CD4-positive, alpha-beta T cell treated with Interleukin-6 at 100 ng/mL for 8 hours (primary cell): ENCODE results near the gene AP1G1.
A peak's percentile ranks its signal among the peaks of the same experiment; 100 is the strongest.
"Not testable (repeated sequence)": the region's sequence is repeated elsewhere in the genome, so short reads cannot be mapped to it uniquely, and the experiment has no call there.

Source experiments
- DNase-seq: peaks from one replicate; pipeline ENCODE4 v3.0.0-alpha.2; 2020; ENCODE audit warnings: mixed read lengths, low spot score

Gene AP1G1

DNA sequence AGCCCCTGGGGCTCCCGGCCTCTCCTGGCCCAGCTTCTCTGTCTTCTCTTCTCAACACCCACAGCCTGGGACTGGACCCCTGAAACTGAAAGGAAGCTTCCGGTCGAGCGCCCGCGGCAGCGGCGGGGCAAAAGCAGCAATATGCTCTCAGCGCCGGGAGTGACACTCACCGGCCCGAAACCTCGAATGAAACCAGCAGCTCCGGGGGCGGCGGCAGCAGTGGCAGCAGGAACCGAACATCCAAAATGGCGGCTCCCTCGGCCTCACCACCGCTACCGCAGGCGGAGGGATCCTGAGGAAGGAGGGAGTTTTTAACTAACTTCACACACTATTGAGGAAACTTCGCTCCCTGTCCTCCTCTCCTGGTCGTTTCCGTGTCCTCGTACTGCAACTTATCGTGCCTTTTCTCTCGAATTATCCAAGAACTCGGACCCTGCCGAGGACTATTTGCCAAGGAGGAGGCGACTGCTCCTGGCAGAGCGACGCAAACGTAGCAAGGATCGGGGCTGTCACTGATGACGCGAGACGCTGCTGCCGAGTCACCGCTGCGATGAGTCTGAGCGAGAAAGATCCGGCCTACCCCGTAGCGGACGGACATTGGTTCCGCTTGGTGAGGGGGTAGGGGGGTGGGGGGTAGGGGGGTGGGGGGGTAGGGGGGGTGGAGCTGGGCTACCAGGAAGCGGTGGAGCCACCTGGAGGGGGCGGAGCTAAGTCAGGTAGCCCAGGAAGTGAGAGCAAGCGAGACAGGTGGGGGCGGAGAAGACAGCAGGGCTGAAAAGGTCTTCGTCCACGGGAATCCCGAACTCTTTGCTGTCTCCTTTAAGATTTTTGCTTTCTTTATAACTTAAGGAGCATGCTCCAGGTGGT is at the start of gene AP1G1:
Gene AP1G1, minus strand, starts transcription at position 242 of the 867 bp plus-strand sequence. CDS start 19,355 bp downstream, outside the sequence.
- peak; percentile 96 for DNase-seq

DNA sequence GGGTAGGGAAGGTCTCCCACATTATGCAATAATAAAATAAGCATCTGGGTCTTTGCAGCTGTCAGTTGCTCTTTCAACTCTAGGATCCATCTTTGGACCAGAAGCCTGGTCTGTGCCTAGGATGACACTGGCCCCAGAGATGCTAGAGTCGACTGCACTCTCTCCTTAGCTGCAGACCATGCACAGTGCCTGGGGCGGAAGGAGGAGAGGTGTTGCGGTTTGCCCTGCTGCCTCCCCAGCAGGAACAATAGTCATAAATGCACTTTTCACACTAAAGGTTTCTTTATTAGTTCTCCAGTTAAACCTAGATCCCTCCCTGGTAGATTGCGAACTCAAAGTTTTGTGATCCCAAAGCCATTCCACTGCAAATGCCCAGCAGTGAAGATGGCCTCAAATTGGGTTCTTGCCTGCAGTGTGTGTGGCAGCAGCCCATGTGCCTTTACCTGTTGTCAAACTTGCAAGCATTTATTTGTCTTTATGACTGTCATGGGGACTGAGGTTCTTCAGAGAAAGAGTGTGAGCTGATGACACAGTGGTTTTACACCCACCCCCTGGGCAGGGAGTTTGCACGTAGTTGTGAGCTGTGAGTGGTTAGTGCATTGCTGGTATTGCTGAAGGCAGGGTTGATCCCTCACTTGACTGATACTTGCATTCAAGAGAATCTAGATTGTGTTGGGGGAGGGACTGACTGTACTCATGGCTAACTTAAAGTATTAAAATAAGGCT is 47.5 kb upstream of the AP1G1 start:
- no peak for DNase-seq

DNA sequence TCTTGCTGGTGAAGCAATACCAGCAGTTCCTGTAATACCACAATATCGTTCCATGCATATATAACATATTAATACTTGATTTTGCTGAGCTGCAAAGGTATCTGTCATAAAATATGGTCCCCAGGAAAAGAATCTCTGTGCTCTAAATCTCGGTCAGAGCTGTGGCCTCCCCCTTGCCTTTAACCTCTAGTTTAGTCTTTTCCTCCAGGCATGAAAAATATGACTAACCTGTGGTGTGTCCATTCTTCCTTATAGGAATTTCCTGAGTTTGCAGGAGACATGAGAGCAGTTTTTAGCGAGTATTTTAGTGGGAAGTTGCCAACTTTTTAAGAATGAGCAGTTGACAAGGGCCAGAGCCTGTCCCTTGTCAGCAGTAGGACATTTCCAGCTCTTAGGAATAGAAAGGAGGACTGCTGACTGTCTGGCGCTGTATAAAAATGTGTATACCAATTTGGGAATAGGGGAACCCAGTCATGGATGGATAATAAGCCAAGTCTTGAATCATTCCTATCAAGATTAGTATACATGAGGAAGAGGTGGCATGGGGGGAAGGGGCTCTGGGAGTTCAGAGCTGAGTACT is 45.8 kb upstream of the AP1G1 start:
- no peak for DNase-seq

DNA sequence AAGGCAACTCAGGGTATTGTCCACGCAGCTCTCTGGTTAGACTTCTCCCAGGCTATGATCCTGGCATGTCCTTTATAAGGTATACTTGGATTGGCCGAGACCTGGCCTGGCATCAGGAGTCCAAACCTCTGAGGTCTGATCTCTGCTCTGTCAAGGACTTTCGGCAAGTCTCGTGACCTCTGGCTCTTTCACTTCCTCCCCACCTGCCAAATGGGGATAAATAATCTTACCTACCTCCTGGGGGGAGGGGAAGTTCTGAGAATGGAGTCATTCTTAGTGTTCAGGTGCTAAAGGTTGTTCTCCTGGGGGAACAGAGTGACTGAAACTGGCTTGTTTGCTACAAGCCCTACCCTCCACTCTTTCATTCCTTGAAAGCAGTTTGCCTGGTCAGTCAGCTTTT is 44.8 kb upstream of the AP1G1 start:
- DNase-seq: no peak

DNA sequence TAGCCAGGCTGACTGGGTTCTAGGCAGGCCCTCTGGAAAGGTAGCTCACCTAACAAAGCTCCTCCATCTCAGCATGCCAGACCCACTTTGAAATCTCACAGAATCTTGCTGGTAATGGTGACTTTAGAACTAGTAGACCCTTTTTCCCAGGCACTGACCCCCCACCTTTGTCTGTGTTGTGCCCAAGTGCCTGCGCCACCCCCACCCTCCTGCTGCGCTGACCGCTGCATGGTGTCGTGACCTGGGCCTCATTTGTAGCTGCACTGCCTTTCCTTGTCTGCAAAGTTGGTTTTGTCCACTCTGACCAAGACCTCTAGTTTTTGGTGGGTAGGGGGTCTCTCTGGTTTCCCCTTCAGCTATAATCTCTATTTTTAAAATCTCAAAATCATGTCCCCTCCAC is 43.9 kb upstream of the AP1G1 start:
- DNase-seq: no peak

DNA sequence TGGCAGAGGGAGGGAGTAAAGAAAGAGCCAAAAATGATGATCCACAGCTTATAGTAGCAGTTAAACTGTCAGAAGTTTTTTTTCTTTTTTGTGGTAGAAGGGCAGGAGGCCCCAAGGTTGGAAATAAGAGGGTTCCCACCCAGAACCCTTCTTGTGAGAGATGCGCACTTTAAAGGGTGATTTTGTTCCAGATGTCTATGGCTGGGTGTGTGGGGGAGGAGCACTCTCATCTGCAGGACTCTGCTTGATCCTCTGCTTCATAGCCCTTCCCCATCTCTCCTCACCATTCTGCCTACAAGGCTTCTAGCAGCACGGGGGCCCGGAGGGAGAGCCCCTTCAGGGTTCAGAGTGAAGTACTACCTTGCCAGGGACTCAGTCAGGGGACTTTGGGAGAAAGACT is 43.5 kb upstream of the AP1G1 start:
- no peak for DNase-seq

DNA sequence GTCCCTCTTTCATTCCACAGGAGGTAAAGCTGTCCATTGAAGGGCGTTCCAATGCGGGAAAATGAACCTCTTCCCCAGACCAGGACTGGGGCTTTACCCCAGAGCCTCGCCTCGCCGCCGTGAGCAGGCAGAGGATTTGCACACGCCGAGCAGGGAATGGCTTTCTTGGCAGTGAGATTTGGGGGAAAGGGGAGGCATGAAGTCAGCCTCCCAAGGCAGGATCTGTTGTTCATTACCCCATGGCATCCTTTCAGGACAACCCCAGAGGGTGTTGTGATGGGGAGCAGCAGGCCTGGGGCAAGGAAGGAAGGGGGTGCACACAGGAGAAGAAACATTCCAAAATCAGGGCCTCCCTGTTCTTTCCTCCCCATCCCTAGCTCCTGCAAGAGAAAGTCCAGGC is 43.1 kb upstream of the AP1G1 start:
- no peak for DNase-seq

DNA sequence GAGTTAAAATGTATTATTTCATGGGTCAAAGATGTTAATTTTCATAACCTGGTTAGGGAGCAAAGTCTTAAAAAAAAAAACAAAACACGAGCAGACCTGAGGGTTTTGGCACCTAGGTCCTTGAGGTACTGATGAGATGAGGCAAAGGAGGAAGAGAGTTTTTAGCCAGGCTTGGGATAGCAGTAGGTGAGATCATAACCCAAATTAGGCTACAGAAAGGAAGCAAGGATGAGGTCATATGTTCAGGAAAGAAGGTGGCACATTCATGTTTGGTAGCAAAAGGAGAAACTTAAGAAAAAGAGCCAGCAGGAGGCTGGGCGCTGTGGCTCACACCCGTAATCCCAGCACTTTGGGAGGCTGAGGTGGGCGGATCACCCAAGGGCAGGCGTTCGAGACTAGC is 40.0 kb upstream of the AP1G1 start:
- DNase-seq: no peak

DNA sequence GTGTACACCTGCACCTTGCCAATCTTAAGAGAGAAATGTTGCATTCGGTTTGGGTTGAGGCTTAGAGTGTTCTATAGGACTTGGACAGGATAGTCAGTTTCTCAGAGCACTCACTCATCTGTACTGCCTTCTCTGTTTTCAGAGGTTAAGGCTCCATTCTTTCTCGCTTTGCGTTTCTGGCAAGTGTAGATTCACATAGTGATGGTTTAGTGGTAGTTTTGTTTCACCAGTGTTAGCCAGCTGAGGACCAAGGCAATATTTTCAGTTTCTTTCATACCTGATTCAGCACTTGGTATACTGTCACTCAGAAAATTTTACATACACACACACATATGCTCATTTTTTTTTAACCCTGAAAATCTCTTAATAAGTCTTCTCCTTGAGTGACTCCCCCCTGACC is 38.5 kb upstream of the AP1G1 start:
- no peak for DNase-seq

DNA sequence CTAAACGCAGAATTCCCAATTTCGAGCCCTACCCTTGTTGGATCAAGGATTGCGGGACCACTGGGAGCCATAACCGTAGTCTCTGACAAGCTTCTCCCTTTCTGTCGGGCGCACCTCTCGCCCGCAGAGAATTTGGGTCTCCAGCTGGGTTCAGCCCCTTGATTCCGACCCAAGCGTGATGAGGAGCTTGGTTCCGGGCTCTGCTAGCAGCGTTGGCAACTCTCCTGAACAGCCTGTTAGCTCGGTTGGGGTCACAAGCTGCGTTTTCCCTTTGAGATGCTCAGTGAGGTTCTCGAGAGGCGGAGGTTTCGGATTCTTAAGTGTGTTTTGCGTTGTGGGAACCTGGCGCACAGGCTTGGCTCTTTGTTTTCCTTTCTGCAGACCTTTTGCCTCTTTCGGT is 37.8 kb upstream of the AP1G1 start:
- no peak for DNase-seq

DNA sequence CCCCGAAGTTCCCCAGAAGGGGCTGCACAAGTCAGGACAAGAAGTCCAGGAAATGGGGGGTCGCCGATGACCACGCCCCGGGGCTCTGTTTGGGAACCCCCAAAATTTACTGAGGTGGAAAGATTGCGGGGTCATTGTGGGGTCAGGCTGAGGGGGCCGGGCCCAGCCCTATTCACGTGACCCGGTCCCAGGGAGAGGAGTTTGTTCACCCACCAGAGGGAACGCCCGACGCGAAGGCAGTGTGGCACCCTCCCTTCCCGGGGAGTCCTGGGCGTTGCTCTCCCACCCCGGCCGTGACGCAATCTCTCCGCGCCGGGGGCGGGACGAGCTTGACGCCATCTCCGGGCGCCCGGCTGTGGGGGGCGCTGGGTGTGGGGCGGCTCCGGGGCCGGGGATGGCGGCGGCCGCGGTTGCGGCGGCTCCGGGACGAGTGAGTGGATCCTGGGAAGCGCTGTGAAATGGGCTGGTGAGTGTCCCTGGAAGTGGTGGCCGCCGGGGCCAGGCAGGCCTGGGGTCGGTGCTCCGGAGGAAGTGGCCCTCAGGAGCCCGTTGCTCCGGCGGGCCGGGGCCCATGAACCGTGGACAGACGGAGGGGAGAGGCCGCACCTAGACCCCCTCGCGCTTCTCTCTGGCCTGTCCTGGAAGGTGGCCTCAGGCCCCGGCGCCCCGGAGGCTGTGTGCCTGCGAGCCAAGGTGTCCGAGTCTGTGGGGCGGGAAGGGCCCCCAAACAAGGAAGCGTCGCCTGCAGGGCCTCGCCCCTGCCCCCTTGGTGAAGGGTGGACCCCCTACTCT is 37.2 kb upstream of the AP1G1 start, which contains the start of gene ATXN1L:
Gene ATXN1L, plus strand, starts transcription at position 338 of the 792 bp plus-strand sequence. CDS start 3,765 bp downstream, outside the sequence.
- peak; percentile 88 for DNase-seq

DNA sequence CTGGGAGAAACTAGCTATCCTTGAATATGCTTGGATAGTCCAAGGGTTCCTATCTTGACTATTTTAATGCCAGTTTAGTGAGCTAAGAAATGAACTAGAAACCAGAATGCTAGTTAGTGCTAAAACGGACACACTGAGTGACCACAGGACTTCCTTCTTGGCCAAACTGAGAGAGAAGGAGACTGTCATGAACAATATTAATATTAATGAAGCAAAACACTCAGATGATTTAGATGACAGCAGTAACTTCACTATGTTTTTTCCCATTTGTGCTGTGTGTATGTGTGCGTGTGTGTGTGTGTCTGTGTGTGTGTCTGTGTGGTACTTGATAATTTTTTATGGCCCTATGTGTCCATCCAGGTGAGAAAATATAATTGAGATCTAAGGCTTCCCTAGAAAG is 34.9 kb upstream of the AP1G1 start:
- DNase-seq: no peak

DNA sequence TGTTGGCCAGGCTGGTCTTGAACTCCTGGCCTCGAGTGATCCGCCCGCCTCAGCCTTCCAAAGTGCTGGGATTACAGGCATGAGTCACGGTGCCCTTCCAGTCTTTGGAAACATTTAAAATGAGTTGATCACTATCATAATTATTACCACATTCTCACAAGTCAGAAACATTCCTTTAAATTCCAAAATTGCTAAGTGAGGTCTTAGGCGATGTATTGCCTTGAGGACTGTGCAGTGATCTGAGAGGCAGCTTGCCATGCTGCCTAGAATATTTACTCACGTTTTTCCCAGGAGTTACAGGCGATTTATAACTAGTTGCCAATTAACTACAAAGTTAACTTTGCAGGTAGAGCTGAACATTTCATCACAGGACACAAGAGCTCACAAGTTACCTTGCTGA is 31.4 kb upstream of the AP1G1 start:
- no peak for DNase-seq

DNA sequence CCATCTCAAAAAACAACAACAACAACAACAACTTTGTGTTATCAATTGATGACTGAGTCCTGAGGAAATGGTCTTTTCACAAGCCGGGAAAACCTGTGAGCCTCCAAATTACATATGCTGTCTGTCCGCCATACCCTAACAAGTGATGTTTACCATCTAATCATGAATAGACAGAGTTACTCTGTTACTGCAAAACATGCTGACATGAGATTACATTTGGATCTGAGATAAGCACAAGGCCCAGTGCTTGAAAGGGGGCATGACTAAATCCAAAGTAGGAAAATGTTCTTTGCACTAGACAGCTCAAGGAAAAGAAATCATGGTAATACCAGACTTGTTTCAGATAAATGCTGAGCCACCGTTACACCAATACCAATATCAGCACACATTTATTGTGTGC is 28.5 kb upstream of the AP1G1 start:
- DNase-seq: no peak

DNA sequence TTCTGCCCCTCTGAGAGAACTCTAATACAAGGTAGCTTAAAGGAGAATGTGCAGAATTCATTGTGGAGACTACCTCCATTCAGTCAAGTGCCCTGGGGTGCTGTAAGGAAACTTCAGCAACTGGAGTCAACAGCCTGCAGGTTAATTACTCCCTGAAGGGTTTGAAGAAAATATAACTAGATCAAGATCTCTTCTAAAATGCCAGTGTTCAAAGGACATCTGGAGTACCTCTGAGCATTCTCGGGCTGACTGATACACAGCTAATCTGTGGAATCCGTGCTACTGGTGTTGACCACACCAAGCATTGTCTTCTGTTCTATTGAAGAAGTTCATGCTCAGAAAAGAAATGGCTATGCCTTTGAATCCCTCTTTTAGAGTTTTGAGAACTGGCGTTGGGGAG is 25.7 kb upstream of the AP1G1 start:
- no peak for DNase-seq

DNA sequence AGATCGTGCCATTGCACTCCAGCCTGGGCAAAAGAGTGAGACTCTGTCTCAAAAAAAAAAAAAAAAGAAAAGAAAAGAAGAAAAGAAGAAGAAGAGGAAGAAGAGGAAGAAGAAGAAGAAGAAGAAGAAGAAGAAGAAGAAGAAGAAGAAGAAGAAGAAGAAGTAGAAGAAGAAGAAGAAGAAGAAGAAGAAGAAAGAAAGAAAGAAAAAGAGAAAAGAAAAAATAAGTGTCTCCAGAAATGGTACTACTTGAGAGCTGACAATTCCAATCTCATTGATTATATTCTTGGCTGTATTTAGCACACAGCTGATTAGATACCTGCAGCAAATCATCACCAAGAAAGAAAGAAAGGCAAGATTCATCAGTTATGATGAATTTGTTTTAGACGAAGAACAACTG is 23.5 kb upstream of the AP1G1 start:
- DNase-seq: not testable (repeated sequence)

DNA sequence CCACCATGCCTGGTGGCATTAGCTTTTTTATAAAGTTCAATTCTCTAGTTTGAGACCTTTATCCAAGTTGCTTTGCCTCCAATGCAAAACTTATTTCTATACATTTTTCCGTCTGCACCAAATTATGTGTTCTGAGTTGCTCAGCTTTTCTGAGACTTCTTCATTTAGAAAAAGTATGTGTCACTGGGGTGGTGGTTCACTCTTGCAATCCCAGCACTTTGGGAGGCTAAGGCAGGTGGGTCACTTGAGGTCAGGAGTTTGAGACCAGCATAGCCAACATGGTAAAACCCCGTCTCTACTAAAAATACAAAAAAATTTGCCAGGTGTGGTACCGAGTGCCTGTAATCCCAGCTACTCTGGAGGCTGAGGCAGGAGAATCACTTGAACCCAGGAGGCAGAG is 23.1 kb upstream of the AP1G1 start:
- not testable (repeated sequence) for DNase-seq

DNA sequence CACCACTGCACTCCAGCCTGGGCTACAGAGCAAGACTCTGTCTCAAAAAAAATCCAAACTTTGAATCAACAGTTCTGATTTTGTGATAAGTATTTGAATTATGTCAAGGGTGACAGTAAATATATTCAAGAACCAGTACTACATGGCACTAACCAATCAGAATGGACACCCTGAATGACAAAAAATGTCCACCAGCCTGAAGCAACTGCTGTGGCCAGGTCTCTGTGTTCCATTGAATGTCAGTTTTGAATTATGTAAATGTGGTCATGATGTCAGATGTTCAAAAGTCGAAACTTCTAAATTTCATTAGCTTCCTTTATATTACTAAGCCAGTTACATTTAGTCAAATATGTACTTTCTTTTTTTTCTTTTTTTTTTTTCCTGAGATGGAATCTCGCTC is 21.7 kb upstream of the AP1G1 start:
- no peak for DNase-seq

DNA sequence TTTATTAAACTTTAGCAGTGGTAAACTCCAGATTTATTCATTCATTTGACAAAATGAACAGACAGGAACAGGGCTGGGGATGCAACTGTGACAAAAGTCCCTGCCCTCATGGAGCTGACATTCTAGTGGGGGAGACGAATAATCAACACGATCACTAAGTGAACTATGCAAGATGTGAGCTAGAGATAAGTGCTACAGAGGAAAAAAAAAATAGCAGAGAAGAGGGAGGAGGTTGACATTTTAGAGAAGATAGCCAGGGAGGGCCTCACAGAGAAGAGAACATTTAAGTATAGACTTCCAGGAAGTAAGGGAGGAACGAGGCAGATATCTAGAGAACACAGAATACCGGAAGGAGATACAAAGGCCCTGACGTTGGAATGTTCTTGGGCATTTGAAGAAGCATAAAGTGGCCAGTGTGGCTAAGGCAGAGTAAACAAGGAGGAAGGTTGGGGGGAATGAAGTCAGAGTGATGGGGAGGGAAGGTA is 17.9 kb upstream of the AP1G1 start:
- no peak for DNase-seq

DNA sequence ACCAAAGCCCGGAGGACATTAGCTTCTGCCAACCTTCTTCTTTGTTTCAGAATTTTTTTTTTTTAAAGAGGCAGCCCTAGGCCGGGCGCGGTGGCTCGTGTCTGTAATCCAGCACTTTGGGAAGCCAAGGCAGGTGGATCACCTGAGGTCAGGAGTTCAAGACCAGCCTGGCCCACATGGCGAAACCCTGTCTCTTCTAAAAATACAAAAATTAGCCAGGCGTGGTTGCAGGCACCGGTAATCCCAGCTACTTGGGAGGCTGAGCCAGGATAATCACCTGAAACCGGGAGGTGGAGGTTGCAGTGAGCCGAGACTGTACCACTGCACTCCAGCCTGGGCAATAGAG is 8.5 kb upstream of the AP1G1 start:
- not testable (repeated sequence) for DNase-seq

DNA sequence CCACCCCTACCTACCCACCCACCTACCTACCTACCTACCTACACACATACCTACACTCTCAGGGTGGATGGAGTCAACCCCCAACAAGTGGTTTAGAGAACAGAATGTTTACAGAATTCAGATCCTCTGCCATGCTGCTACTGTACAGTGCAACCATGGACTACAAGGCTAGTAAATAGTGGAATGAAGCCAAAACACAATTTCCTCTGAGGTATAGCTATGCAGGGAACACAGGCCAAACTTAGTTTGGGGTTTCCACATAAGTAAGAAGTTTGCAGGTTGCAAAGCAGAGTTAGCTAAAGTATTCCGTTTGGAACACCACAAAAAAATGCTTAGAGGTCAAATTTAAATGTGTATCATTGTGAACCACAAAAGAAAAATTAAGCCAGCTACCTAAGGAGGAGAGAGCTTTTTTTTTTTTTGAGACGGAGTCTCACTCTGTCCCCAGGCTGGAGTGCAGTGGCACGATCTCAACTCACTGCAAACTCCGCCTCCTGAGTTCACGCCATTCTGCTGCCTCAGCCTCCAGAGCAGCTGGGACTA is 2.7 kb upstream of the AP1G1 start:
- peak; percentile 14 for DNase-seq

DNA sequence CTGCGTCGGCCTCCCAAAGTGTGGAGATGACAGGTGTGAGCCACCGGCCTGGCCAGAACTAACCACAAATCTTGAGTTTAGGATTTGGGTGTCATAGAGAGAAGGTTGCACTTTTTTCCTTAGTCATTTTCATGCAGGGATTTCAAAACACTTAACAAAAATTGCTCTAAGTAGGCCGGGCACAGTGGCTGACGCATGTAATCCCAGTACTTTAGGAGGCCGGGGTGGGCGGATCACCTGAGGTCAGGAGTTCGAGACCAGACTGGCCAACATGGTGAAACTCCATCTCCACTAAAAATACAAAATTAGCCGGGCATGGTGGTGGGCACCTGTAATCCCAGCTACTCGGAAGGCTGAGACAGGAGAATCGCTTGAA is 1.5 kb upstream of the AP1G1 start:
- DNase-seq: not testable (repeated sequence)
